K562 (cell line): ENCODE measurements around the gene INCA1. TPM values are rescaled to one million over a fixed set of nuclear protein-coding genes. Genes with fewer than 3 reads are reported as not detected.

Experiments used
- ARID4B ChIP-seq: sonication (generic); formaldehyde crosslinking; IDR thresholded peaks from 2 replicates; pipeline ENCODE4 v1.8.0; 2022; ENCODE audit warnings: mild to moderate bottlenecking, missing genetic modification reagents
- CBX2 ChIP-seq: fragments of 200-600 bp; sonication (generic); IDR thresholded peaks from one replicate; pipeline ENCODE4 v1.6.1; 2012; ENCODE audit warnings: mild to moderate bottlenecking, low read length, inconsistent platforms; ENCODE audit not compliant: insufficient read depth, poor library complexity, severe bottlenecking
- CEBPZ ChIP-seq: fragments of 150-350 bp; IDR thresholded peaks from 2 replicates; pipeline ENCODE4 v1.6.1; 2014; ENCODE audit warnings: low read depth, mild to moderate bottlenecking, low read length, borderline replicate concordance
- GATA2 ChIP-seq: sonication (generic); formaldehyde crosslinking; IDR thresholded peaks from 2 replicates; pipeline ENCODE4 v1.4.0; 2020; ENCODE audit warnings: mild to moderate bottlenecking, missing genetic modification reagents
- HDAC1 ChIP-seq, 2 experiments: fragments of 450-650 bp; IDR thresholded peaks; 2 replicates each; pipeline ENCODE4 v1.6.1; 2016 to 2017; ENCODE audit warnings: inconsistent platforms in 1 of 2, mild to moderate bottlenecking in 1 of 2, moderate library complexity in 1 of 2
- HDAC2 ChIP-seq: fragments of 450-650 bp; IDR thresholded peaks from 2 replicates; pipeline ENCODE4 v1.6.1; 2016; ENCODE audit warnings: mild to moderate bottlenecking
- HSF4 ChIP-seq: fragments of 250-450 bp; sonication (Bioruptor Pico); IDR thresholded peaks from 2 replicates; pipeline ENCODE4 v2.1.2; 2022; ENCODE audit warnings: mild to moderate bottlenecking, moderate library complexity, borderline replicate concordance
- IRF1 ChIP-seq: sonication (generic); formaldehyde crosslinking; IDR thresholded peaks from 2 replicates; pipeline ENCODE4 v1.8.0; 2022; ENCODE audit warnings: missing genetic modification reagents, mild to moderate bottlenecking, borderline replicate concordance
- KDM5B ChIP-seq: fragments of 200-600 bp; sonication (generic); IDR thresholded peaks from 2 replicates; pipeline ENCODE4 v1.6.1; 2012; ENCODE audit warnings: low read depth, mild to moderate bottlenecking, moderate library complexity, low read length, control low read depth, inconsistent platforms; ENCODE audit not compliant: insufficient replicate concordance
- RBBP5 ChIP-seq: fragments of 200-600 bp; sonication (generic); IDR thresholded peaks from 2 replicates; pipeline ENCODE4 v1.6.1; 2012; ENCODE audit warnings: borderline replicate concordance, mild to moderate bottlenecking, low read length, control low read depth, inconsistent platforms; ENCODE audit not compliant: insufficient read depth, poor library complexity, severe bottlenecking
- RNF2 ChIP-seq: sonication (generic); IDR thresholded peaks from 2 replicates; pipeline ENCODE4 v1.6.1; 2016
- SREBF2 ChIP-seq: sonication (generic); formaldehyde crosslinking; IDR thresholded peaks from 2 replicates; pipeline ENCODE4 v1.4.0; 2020; ENCODE audit warnings: mild to moderate bottlenecking, missing genetic modification reagents
- THRAP3 ChIP-seq: fragments of 450-650 bp; IDR thresholded peaks from 2 replicates; pipeline ENCODE4 v1.6.1; 2016; ENCODE audit warnings: mild to moderate bottlenecking, inconsistent platforms, borderline replicate concordance
- XRCC5 ChIP-seq: fragments of 200-400 bp; formaldehyde crosslinking; IDR thresholded peaks from 2 replicates; pipeline ENCODE4 v1.6.1; 2017; ENCODE audit warnings: low read depth, mild to moderate bottlenecking, low read length
- ZNF146 ChIP-seq: IDR thresholded peaks from one replicate; pipeline ENCODE4 v1.6.1; 2018; ENCODE audit warnings: missing compliant biosample characterization; ENCODE audit not compliant: unreplicated experiment
- ZNF324 ChIP-seq: fragments of 250-450 bp; sonication (Bioruptor Pico); IDR thresholded peaks from 2 replicates; pipeline ENCODE4 v1.4.0; 2020; ENCODE audit warnings: mild to moderate bottlenecking
- ZNF583 ChIP-seq: fragments of 250-450 bp; sonication (Bioruptor Pico); IDR thresholded peaks from 2 replicates; pipeline ENCODE4 v1.4.0; 2020
- ZNF717 ChIP-seq: fragments of 250-450 bp; sonication (Bioruptor Pico); IDR thresholded peaks from 2 replicates; pipeline ENCODE4 v1.5.0; 2021
- ZNF764 ChIP-seq: fragments of 250-450 bp; sonication (Bioruptor Pico); IDR thresholded peaks from 2 replicates; pipeline ENCODE4 v1.4.0; 2020; ENCODE audit warnings: low read depth, mild to moderate bottlenecking, moderate library complexity
- ZNF77 ChIP-seq: fragments of 250-450 bp; sonication (Bioruptor Pico); IDR thresholded peaks from 2 replicates; pipeline ENCODE4 v1.5.0; 2020
- polyA plus RNA-seq, 8 experiments: library from polyadenylated mRNA; depleted of rRNA in 4 of 8; stranded (reverse) in 5 of 8; unstranded in 3 of 8; fragments of >200 nt; fragmentation: Nextera tagmentation in 2 of 8; fragmentation: Illumina TruSeq in 1 of 8; extraction: Ambion mirVana in 2 of 8; extraction: Trizol in 1 of 8; gene quantifications; 2 replicates each; pipeline versions ENCODE4 v1.2.1 to v1.2.3, GENCODE V29; 2011 to 2014; ENCODE audit warnings: inconsistent platforms in 1 of 8, missing spikeins in 1 of 8
- total RNA-seq, 7 experiments: library from RNA; depleted of rRNA in 6 of 7; stranded (reverse); fragments of >200 nt in 6 of 7; fragmentation: Illumina TruSeq in 2 of 7; extraction: Trizol in 2 of 7; gene quantifications; 2 replicates each; pipeline versions ENCODE4 v1.2.1 to v1.2.3, GENCODE V29; 2011 to 2021; ENCODE audit warnings: low replicate concordance in 1 of 7

The INCA1 gene
- total and polyA plus RNA-seq, 9 of the 15 experiments (the other 6 are each of a cell fraction or from before 2014, with no cell fraction given): 0.08 to 0.50 (median 0.13) TPM; not detected in 4

DNA sequence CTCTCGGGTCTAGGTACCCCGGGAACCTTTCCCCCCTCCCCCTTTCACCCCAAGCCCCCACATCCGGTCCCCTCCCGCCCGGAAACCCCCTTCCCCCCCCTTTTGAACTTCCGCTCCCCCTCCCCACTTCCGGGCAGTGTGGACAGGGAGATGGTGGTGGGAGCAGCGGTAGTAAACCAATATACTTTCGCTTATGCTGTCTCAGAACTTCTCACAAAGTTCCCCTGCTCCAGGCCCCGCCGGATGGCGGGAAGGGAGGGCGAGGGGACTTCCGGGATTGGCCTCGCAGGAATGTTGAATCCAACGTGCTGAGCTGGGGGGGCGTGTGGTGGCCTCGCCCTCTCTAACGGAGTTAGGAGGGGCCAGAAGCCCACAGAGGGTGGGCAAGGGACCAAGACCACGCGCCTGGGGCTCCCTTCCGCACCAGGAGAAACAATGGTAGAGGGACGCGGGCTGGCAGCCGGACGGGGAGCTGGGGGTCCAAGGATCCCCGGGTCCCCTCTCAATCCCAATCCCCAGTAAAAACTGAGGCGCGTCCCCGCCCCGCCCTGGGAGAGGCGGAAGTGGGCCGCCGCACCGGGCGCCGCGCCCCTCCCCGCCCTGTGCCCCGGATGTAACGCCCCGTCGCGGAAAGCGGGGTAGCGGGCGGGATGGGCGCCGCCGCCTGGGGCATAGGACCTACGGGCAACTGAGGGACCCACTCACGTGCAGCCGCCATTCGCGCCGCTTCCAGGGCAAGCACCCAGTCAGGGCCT lies 49.7 kb downstream of the INCA1 start (continued):
- TF ChIP-seq ARID4B (CRISPR knock-in tag): peak; percentile 70; the same call in 1 of the 2 replicates
- TF ChIP-seq RNF2: no peak
- no peak for TF ChIP-seq ZNF77 (CRISPR knock-in tag)
- TF ChIP-seq RBBP5: no peak
- TF ChIP-seq ZNF324 (CRISPR knock-in tag): no peak
- TF ChIP-seq CEBPZ: no peak
- no peak for TF ChIP-seq SREBF2 (CRISPR knock-in tag)
- no peak for TF ChIP-seq THRAP3
- TF ChIP-seq HDAC1 (IDR thresholded peaks at IDR 0.05): 0 out of 4 replicates have a peak, but pooled peaks of 1 of the 2 experiments have one; percentile 54
- TF ChIP-seq CBX2: no peak
- TF ChIP-seq ZNF717 (CRISPR knock-in tag): no peak
- TF ChIP-seq GATA2: no peak
- no peak for TF ChIP-seq IRF1 (CRISPR knock-in tag)
- TF ChIP-seq ZNF583 (CRISPR knock-in tag): no peak
- TF ChIP-seq HDAC2: no peak
- TF ChIP-seq ZNF146 (CRISPR knock-in tag): no peak
- TF ChIP-seq KDM5B: no peak
- TF ChIP-seq XRCC5: no peak
- TF ChIP-seq HSF4 (CRISPR knock-in tag): no peak
- TF ChIP-seq ZNF764: no peak
